Mammary epithelial cell (primary cell): ENCODE results near the gene PTCRA.

Source experiments
- CTCF ChIP-seq, 2 donors: IDR thresholded peaks in 1 of 2; conservative IDR thresholded peaks in 1 of 2; 2 replicates each; pipeline ENCODE4 v1.5.1; 2011 to 2012; ENCODE audit warnings: inconsistent platforms in 2 of 2, low read length in 2 of 2, mild to moderate bottlenecking in 2 of 2, control low read depth in 1 of 2, low read depth in 1 of 2; ENCODE audit not compliant: insufficient read depth in 1 of 2; ENCODE audit errors: extremely low read depth in 1 of 2
- EZH2 ChIP-seq: IDR thresholded peaks from 2 replicates; pipeline ENCODE4 v1.6.1; 2012; ENCODE audit warnings: low read length, inconsistent platforms, borderline replicate concordance

- TF ChIP-seq EZH2 (no peak), CTCF (conservative IDR thresholded peaks at IDR 0.05 in 1 of 2, IDR thresholded peaks at IDR 0.05 in 1 of 2; ENCODE audit: extremely low read depth in 1 of 2, insufficient read depth in 1 of 2, low read depth in 1 of 2, low read length in 2 of 2) (no peak)
Observed at GRCh38 chr6:42940493-42941045, 24.7 kb downstream of the PTCRA start.
